ENCODE data around the gene CHRM5.
"Not testable (repeated sequence)": the region's sequence is repeated elsewhere in the genome, so short reads cannot be mapped to it uniquely, and the experiment has no call there.

The CHRM5 gene

DNA sequence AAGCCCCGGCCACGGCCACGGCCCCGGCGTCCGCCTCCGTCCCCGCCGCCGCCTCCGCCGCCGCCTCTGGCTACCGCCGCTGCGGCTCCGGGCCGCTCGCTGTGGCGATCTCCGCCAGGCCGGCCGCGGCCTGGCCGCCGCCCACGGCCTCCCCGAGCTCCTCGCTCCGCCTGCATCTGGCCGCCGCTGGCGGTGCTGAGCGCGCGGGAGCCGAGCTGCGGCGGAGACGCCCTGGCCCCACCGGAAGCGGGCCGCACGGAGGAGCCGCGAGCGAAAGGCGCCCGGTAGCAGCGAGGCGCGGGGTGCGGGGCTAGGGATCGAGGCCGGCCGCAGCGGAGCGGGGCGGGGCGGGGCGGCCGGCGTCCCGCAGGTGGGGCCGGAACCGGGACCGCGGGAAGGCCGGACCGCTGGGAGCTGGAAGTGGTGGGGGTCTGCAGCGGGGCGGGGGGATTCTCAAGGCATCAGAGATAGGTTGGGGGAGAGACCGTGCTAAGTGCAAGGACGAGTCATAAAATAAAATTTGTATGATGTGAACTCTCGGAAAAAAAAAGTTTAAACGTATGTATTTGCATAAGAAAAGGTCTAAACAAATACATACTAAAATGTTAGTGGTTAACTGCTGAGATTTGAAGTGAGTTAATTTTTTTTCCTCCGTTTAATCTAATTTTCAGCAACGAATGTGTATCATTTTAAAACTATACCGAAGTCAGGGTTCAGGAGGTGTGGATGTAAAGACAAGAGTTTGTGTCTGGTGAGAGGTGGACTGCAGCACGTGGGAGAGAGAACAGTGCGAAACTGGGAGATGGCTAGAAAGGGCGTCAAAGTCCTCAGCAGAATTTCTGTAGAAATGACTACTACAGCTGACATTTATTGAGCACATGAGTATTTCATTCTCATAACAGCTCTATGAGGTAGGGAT, 70.8 kb downstream of the CHRM5 start, which contains the start of gene AVEN:
AVEN (minus strand) TSS at position 334 of the 919 bp plus-strand sequence; CDS start at position 176, 158 bp downstream.
- Histone ChIP-seq H3K4me1 (ENCODE audit: control insufficient read depth, insufficient read depth, low read length, unreplicated experiment) (peaks cover 13% of the 10 kb centered on the region), H2AFZ (ENCODE audit: low read length, unreplicated experiment) (peak within 1 kb of the TSS; percentile 97), H3K4me3 (ENCODE audit: low read depth, low read length) (peak within 1 kb of the TSS; percentile 95), H3K79me2 (ENCODE audit: control insufficient read depth, insufficient read depth, low read length, unreplicated experiment) (peaks cover 19% of the 10 kb centered on the region), H3K36me3 (ENCODE audit: insufficient read depth, low read length) (no peaks in the 10 kb centered on the region), H3K27ac (ENCODE audit: low read depth, low read length) (peak within 1 kb of the TSS; percentile 76), H3K27me3 (ENCODE audit: insufficient read depth, low read length) (no peaks in the 10 kb centered on the region)

DNA sequence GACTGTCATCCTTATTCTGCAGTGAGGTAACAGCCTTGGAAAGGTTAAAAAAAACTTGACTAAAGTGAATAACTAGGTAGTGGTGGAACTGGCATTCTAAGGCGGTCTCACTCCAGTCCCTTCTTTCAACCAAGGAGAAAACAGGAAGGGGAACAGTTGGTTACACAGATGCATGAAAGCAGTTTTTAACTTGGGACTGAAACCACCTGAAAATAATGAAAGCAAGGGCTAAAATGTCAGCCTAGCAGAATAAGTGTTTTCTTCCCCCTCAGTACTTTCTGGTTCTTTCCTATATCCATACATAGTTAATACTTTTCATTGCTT, 71.5 kb downstream of the CHRM5 start:
- Histone ChIP-seq H3K4me3 (ENCODE audit: low read depth, low read length) (peak overlapping the region; percentile 95), H2AFZ (ENCODE audit: low read length, unreplicated experiment) (peak overlapping the region; percentile 92), H3K4me1 (ENCODE audit: control insufficient read depth, insufficient read depth, low read length, unreplicated experiment) (peaks cover 13% of the 10 kb centered on the region), H3K27ac (ENCODE audit: low read depth, low read length) (no peak overlapping the region), H3K79me2 (ENCODE audit: control insufficient read depth, insufficient read depth, low read length, unreplicated experiment) (peaks cover 19% of the 10 kb centered on the region), H3K27me3 (ENCODE audit: insufficient read depth, low read length) (no peaks in the 10 kb centered on the region), H3K36me3 (ENCODE audit: insufficient read depth, low read length) (no peaks in the 10 kb centered on the region)

DNA sequence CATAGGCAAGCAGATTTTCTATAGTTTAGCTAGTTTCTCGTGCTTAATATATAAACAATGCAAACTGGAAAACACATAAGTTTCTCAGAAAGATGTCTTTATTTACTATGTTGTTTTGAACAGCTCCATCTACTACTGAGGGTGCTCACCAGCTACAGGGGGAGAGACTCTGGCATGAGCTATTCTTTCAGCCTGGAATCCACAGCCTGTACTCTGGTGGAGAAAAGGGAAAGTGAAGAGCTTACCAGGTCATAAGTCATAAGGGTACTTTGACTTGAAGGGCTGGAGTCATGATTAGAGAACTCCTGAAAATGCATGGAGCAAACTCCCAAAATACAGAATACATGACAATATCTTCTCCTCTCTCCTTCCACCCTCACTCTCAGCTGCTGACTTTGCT, 75.1 kb downstream of the CHRM5 start:
- Histone ChIP-seq H3K27me3 (ENCODE audit: insufficient read depth, low read length) (no peaks in the 10 kb centered on the region), H3K36me3 (ENCODE audit: insufficient read depth, low read length) (no peaks in the 10 kb centered on the region), H3K4me1 (ENCODE audit: control insufficient read depth, insufficient read depth, low read length, unreplicated experiment) (peaks cover 28% of the 10 kb centered on the region), H2AFZ (ENCODE audit: low read length, unreplicated experiment) (no peak overlapping the region), H3K27ac (ENCODE audit: low read depth, low read length) (no peak overlapping the region), H3K79me2 (ENCODE audit: control insufficient read depth, insufficient read depth, low read length, unreplicated experiment) (peaks cover 6% of the 10 kb centered on the region), H3K4me3 (ENCODE audit: low read depth, low read length) (no peak overlapping the region)

DNA sequence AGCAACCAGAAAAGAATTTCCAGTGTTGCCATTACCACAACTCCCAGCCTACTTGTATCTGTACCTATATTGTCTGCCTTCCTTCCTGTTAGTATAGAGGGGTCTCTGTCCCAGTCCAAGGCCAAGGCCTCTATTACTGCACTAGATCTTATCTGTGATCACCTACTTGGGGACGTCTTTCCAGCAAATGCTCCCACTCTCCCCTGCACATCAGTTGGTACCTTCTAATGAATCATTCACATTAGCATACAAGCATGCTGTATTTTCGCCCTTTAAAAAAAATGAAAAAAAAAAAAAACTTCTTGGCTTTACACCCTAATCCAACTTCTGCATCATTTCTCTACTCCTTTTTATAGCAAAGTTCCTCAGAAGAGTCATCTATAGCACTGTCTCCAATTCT, 75.5 kb downstream of the CHRM5 start:
- Histone ChIP-seq H3K36me3 (ENCODE audit: insufficient read depth, low read length) (no peaks in the 10 kb centered on the region), H3K4me1 (ENCODE audit: control insufficient read depth, insufficient read depth, low read length, unreplicated experiment) (peaks cover 32% of the 10 kb centered on the region), H3K4me3 (ENCODE audit: low read depth, low read length) (no peak overlapping the region), H3K27me3 (ENCODE audit: insufficient read depth, low read length) (no peaks in the 10 kb centered on the region), H3K79me2 (ENCODE audit: control insufficient read depth, insufficient read depth, low read length, unreplicated experiment) (peaks cover 6% of the 10 kb centered on the region), H2AFZ (ENCODE audit: low read length, unreplicated experiment) (no peak overlapping the region), H3K27ac (ENCODE audit: low read depth, low read length) (no peak overlapping the region)

DNA sequence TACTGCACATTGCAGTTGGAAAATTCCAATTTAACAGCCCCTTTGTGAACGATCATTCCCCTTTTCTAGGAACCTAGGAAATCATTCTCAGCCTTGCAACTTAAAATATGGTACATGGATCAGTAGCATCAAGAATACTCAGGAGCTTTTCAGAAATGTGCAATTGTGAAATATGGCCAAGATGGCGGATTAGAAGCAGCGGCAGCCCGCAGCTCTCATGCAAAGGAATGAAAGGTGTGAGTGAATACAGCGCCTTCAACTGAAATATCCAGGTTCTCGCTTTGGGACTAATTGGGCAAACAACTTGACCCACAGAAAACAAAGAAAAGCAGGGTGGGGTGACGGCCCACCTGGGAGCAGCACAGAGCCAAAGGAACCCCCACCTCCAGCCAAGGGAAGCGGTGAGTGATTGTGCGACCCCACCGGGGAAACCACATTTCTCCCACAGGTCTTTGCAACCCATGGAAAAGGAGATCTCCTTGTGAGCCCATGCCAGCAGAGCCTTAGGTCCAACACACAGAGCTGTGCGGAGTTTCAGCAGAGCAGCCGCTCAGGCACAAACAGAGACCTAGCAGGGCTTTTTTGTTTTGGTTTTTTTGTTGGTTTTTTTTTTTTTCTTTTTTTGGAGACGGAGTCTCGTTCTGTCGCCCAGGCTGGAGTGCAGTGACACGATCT, 78.3 kb downstream of the CHRM5 start:
- Histone ChIP-seq H3K27me3 (ENCODE audit: insufficient read depth, low read length) (no peaks in the 10 kb centered on the region), H3K27ac (ENCODE audit: low read depth, low read length) (no peak overlapping the region), H3K36me3 (ENCODE audit: insufficient read depth, low read length) (no peaks in the 10 kb centered on the region), H3K79me2 (ENCODE audit: control insufficient read depth, insufficient read depth, low read length, unreplicated experiment) (no peaks in the 10 kb centered on the region), H2AFZ (ENCODE audit: low read length, unreplicated experiment) (no peak overlapping the region), H3K4me1 (ENCODE audit: control insufficient read depth, insufficient read depth, low read length, unreplicated experiment) (peaks cover 32% of the 10 kb centered on the region), H3K4me3 (ENCODE audit: low read depth, low read length) (no peak overlapping the region)

DNA sequence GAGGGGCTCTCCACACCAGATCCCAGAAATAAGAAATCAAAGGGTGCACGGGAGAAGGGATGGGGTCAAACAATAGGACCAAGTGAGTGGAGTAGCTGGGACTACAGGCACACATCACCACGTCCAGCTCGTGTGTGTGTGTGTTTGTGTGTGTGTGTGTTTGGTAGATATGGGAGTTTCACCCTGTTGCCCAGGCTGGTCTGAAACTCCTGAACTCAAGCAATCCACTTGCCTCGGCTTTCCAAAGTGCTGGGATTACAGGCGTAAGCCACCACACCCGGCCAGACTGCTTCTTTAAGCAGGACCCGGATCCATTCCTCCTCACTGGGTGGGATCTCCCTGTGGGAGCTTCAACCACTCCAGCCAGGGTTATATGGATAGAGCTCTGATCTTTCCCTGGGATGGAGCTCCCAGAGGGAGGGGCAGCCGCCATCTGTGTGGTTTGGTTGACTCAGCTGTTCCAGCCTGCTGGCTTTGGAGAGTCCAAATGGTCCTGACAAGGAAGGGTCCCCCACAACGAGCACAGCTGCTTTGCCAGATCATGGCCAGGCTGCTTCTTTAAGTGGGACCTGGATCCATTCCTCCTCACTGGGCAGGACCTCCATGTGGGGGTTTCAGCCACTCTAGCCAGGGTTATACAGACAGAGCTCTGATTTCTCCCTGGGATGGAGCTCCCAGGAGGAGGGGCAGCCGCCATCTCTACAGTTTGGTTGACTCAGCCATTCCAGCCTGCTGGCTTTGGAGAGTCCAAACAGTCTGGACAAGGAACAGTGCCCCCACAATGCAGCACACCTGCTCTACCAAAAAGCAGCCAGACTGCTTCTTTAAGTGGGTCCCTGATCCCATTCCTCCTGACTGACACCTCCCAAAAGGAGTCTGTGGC, 79.8 kb downstream of the CHRM5 start:
- Histone ChIP-seq H3K36me3 (ENCODE audit: insufficient read depth, low read length) (no peaks in the 10 kb centered on the region), H3K27ac (ENCODE audit: low read depth, low read length) (peak overlapping the region; percentile 89), H3K27me3 (ENCODE audit: insufficient read depth, low read length) (no peaks in the 10 kb centered on the region), H3K4me3 (ENCODE audit: low read depth, low read length) (peak overlapping the region; percentile 43; the same call in 1 of the 2 replicates), H3K4me1 (ENCODE audit: control insufficient read depth, insufficient read depth, low read length, unreplicated experiment) (peaks cover 32% of the 10 kb centered on the region), H2AFZ (ENCODE audit: low read length, unreplicated experiment) (peak overlapping the region; percentile 31), H3K79me2 (ENCODE audit: control insufficient read depth, insufficient read depth, low read length, unreplicated experiment) (no peaks in the 10 kb centered on the region)

DNA sequence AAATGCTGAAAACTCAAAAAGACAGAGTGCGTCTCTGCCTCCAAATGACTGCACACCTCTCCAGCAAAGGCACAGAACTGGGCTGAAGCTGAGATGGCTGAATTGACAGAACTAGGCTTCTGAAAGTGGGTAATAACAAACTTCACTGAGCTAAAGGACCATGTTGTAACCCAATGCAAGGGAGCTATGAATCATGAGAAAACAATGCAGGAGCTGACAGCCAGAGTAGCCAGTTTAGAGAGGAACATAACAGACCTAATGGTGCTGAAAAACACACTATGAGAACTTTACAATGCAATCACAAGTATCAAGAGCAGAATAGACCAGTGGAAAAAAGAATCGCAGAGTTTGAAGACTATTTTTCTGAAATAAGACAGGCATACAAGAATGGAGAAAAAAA, 80.8 kb downstream of the CHRM5 start:
- Histone ChIP-seq H3K27me3 (ENCODE audit: insufficient read depth, low read length) (no peaks in the 10 kb centered on the region), H3K4me1 (ENCODE audit: control insufficient read depth, insufficient read depth, low read length, unreplicated experiment) (peaks cover 28% of the 10 kb centered on the region), H3K36me3 (ENCODE audit: insufficient read depth, low read length) (no peaks in the 10 kb centered on the region), H3K27ac (ENCODE audit: low read depth, low read length) (peak overlapping the region; percentile 89), H3K79me2 (ENCODE audit: control insufficient read depth, insufficient read depth, low read length, unreplicated experiment) (no peaks in the 10 kb centered on the region), H3K4me3 (ENCODE audit: low read depth, low read length) (0 out of 2 replicates have a peak overlapping the region, but pooled peaks have one; percentile 26), H2AFZ (ENCODE audit: low read length, unreplicated experiment) (no peak overlapping the region)

DNA sequence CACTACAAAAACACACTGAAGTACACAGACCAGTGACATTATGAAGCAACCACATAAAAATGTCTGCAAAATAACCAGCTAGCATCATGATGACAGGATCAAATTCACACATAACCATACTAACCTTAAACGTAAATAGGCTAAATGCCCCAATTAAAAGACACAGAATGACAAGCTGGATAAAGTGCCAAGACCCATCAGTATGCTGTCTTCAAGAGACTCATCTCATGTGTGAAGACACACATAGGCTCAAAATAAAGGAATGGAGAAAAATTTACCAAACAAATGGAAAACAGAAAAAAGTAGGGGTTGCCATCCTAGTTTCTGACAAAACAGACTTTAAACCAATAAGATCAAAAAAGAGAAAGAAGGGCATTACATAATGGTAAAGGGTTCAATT, 82.1 kb downstream of the CHRM5 start:
- H3K79me2 ChIP-seq (ENCODE audit: control insufficient read depth, insufficient read depth, low read length, unreplicated experiment); H3K36me3 ChIP-seq (ENCODE audit: insufficient read depth, low read length); H2AFZ ChIP-seq (ENCODE audit: low read length, unreplicated experiment); H3K4me3 ChIP-seq (ENCODE audit: low read depth, low read length); H3K27me3 ChIP-seq (ENCODE audit: insufficient read depth, low read length); H3K27ac ChIP-seq (ENCODE audit: low read depth, low read length): not testable (repeated sequence)
- peaks cover 28% of the 10 kb centered on the region for H3K4me1 ChIP-seq (ENCODE audit: control insufficient read depth, insufficient read depth, low read length, unreplicated experiment)

DNA sequence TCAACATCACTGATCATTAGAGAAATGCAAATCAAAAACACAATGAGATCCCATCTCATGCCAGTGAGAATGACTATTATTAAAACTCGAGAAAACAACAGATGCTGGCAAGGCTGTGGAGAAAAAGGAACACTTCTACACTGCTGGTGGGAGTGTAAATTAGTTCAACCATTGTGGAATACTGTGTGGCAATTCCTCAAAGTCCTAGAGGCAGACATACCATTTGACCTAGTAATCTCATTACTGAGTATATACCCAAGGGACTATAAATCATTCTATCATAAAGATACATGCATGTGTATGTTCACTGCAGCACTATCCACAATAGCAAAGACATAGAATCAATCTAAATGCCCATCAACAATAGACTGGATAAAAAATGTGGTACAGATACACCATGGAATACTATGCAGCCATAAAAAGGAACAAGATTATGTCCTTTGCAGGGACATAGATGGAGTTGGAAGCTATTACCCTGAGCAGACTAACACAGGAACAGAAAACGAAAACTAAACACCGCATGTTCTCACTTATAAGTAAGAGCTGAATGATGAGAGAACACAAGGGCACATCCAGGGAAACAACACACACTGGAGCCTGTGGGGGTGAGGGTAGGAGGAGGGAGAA, 85.9 kb downstream of the CHRM5 start:
- Histone ChIP-seq H3K79me2 (ENCODE audit: control insufficient read depth, insufficient read depth, low read length, unreplicated experiment) (no peaks in the 10 kb centered on the region), H3K27me3 (ENCODE audit: insufficient read depth, low read length) (no peaks in the 10 kb centered on the region), H2AFZ (ENCODE audit: low read length, unreplicated experiment) (no peak overlapping the region), H3K4me3 (ENCODE audit: low read depth, low read length) (no peak overlapping the region), H3K4me1 (ENCODE audit: control insufficient read depth, insufficient read depth, low read length, unreplicated experiment) (peaks cover 18% of the 10 kb centered on the region), H3K27ac (ENCODE audit: low read depth, low read length) (no peak overlapping the region), H3K36me3 (ENCODE audit: insufficient read depth, low read length) (no peaks in the 10 kb centered on the region)

Measured in ACC112 (cell line).